Ovary (tissue), 9 donors: ENCODE data around the gene CYP4B1. TPM values are rescaled to one million over a fixed set of nuclear protein-coding genes. Genes with fewer than 3 reads are reported as not detected.

Experiments
- DNase-seq, 5 donors: peaks; one replicate each; pipeline ENCODE4 v3.0.0-alpha.2; 2019 to 2020
- H3K27ac ChIP-seq, 2 donors: fragments of 200-600 bp; one replicate each; pipeline versions ENCODE4 v1.5.1 to v1.8.0; 2019 to 2022
- H3K27me3 ChIP-seq: fragments of 200-600 bp; one replicate; pipeline ENCODE4 v1.8.0; 2022
- H3K36me3 ChIP-seq: fragments of 200-600 bp; sonication (generic); one replicate; pipeline ENCODE4 v1.5.1; 2019
- H3K4me1 ChIP-seq: one replicate; pipeline ENCODE4 v1.8.1; 2013; ENCODE audit warnings: mild to moderate bottlenecking, moderate library complexity; ENCODE audit not compliant: insufficient read depth
- H3K4me3 ChIP-seq: fragments of 200-600 bp; sonication (generic); one replicate; pipeline ENCODE4 v1.5.1; 2017
- H3K9me3 ChIP-seq, 2 donors: fragments of 200-600 bp in 1 of 2; sonication (generic) in 1 of 2; one replicate each; pipeline versions ENCODE4 v1.5.1 to v1.8.1; 2013 to 2019; ENCODE audit warnings: mild to moderate bottlenecking in 1 of 2, moderate library complexity in 1 of 2
- CTCF ChIP-seq, 3 donors: fragments of 450-650 bp in 2 of 3; fragments of 200-600 bp in 1 of 3; IDR thresholded peaks; one replicate each; pipeline versions ENCODE4 v1.5.1 to v1.8.0; 2016 to 2022; ENCODE audit warnings: antibody characterized with exemption in 3 of 3, mild to moderate bottlenecking in 1 of 3
- EP300 ChIP-seq: sonication (generic); formaldehyde crosslinking; IDR thresholded peaks from one replicate; pipeline ENCODE4 v1.6.1; 2017; ENCODE audit warnings: antibody characterized with exemption
- POLR2A ChIP-seq: fragments of 450-650 bp; IDR thresholded peaks from one replicate; pipeline ENCODE4 v1.6.1; 2017; ENCODE audit warnings: antibody characterized with exemption, mild to moderate bottlenecking, moderate library complexity
- WGBS, 3 donors: extraction: QIAGEN DNeasy Blood & Tissue Kit in 1 of 3; methylation state at CpG; one replicate each; pipeline versions ENCODE4 v1.1.5 to v1.1.7; 2013 to 2017; 5-methylcytosine and 5-hydroxymethylcytosine counted together
- intact Hi-C, 4 donors: fragments of 100-400 bp; cut with DNase I; formaldehyde crosslinking; loops; one replicate each; pipeline versions ENCODE4 v1.11.0 to v1.15.1; 2022 to 2023
- polyA plus RNA-seq, 2 donors: library from polyadenylated mRNA; stranded (reverse); fragments of 200-250 nt in 1 of 2; fragments of 350-450 nt in 1 of 2; fragmentation: Illumina TruSeq in 1 of 2; extraction: RNeasy Lipid Tissue Mini Kit (QIAGEN cat#74804) in 1 of 2; gene quantifications; one replicate each; pipeline ENCODE4 v1.2.3, GENCODE V29; 2013 to 2014
- total RNA-seq, 7 donors: library from RNA; depleted of rRNA in 2 of 7; stranded (reverse); fragments of >200 nt in 2 of 7; fragmentation: NEBNext Ultra II Directional in 3 of 7; extraction: Animal tissue kit (Norgen Biotek cat#: 25700) in 3 of 7; gene quantifications; one replicate each; pipeline versions ENCODE4 v1.1.0 to v1.2.4, GENCODE V29; 2016 to 2023
- donor health status: DM: no; HTN: no; CAD: no; lungs with moderate emphysema.
- donor health status: DM: no; HTN: no; CAD: no.
- donor health status: Bipolar disorder and iron deficiency.
- donor health status: DM: yes; HTN: yes; CAD: no.
- donor health status: DM: no; HTN: no; CAD: no.
- donor health status: DM: yes; HTN: yes; CAD: no.

CYP4B1 gene
- total and polyA plus RNA-seq, 9 donors = 0.38 to 51.7 (median 3.3) TPM; not detected in 1

- H3K36me3 ChIP-seq = no peaks in the 10 kb centered on the region
- 92 to 96% (median 92%) methylated on average over 6 of the region's 6 CpGs for WGBS, 3 donors
- no peak for DNase-seq
- no peak overlapping the region for H3K4me3 ChIP-seq
- H3K27ac ChIP-seq = no peak overlapping the region
- intact Hi-C loops = no loop called here
- no peak for TF ChIP-seq POLR2A
- TF ChIP-seq EP300 = no peak
- TF ChIP-seq CTCF (IDR thresholded peaks at IDR 0.05) = no peak
- H3K4me1 ChIP-seq = no peaks in the 10 kb centered on the region
- no peaks in the 10 kb centered on the region for H3K9me3 ChIP-seq
- H3K27me3 ChIP-seq = no peaks in the 10 kb centered on the region
Measured at GRCh38 chr1:46815133-46815532, 16.3 kb downstream of the CYP4B1 start.

- WGBS, 3 donors = 83 to 87% (median 85%) methylated on average over 5 of the region's 5 CpGs
- no peak for DNase-seq
- intact Hi-C loops = no loop called here
- no peaks in the 10 kb centered on the region for H3K27me3 ChIP-seq
- no peak overlapping the region for H3K4me3 ChIP-seq
- no peaks in the 10 kb centered on the region for H3K4me1 ChIP-seq
- TF ChIP-seq POLR2A = no peak
- no peak for TF ChIP-seq CTCF (IDR thresholded peaks at IDR 0.05)
- TF ChIP-seq EP300 = no peak
- H3K27ac ChIP-seq = no peak overlapping the region
- no peaks in the 10 kb centered on the region for H3K9me3 ChIP-seq
- no peaks in the 10 kb centered on the region for H3K36me3 ChIP-seq
Measured at GRCh38 chr1:46816930-46817329, 18.1 kb downstream of the CYP4B1 start.

GRCh38 chr1:46817814-46818213, 19.0 kb downstream of the CYP4B1 start:
- no peaks in the 10 kb centered on the region for H3K9me3 ChIP-seq
- intact Hi-C loops = no loop called here
- H3K4me1 ChIP-seq = no peaks in the 10 kb centered on the region
- WGBS, 3 donors = 69 to 82% (median 77%) methylated on average over 5 to 6 of the region's 6 CpGs
- H3K27ac ChIP-seq = no peak overlapping the region
- no peaks in the 10 kb centered on the region for H3K36me3 ChIP-seq
- H3K27me3 ChIP-seq = no peaks in the 10 kb centered on the region
- TF ChIP-seq EP300 (no peak), POLR2A (no peak), CTCF (IDR thresholded peaks at IDR 0.05) (no peak)
- no peak for DNase-seq
- H3K4me3 ChIP-seq = no peak overlapping the region

GRCh38 chr1:46818591-46818990, 19.7 kb downstream of the CYP4B1 start:
- no peaks in the 10 kb centered on the region for H3K27me3 ChIP-seq
- WGBS, 3 donors = 83 to 90% (median 87%) methylated on average over 5 of the region's 5 CpGs
- no peak for DNase-seq
- intact Hi-C loops = no loop called here
- no peaks in the 10 kb centered on the region for H3K9me3 ChIP-seq
- TF ChIP-seq CTCF (IDR thresholded peaks at IDR 0.05) (no peak), POLR2A (no peak), EP300 (no peak)
- no peaks in the 10 kb centered on the region for H3K36me3 ChIP-seq
- no peak overlapping the region for H3K4me3 ChIP-seq
- no peak overlapping the region for H3K27ac ChIP-seq
- no peaks in the 10 kb centered on the region for H3K4me1 ChIP-seq

- H3K27me3 ChIP-seq = no peaks in the 10 kb centered on the region
- whole genome bisulfite sequencing, 3 donors = 55 to 59% (median 57%) methylated on average over 1 of the region's 1 CpG
- no peak for DNase-seq
- H3K27ac ChIP-seq = no peak overlapping the region
- H3K36me3 ChIP-seq = no peaks in the 10 kb centered on the region
- H3K4me3 ChIP-seq = no peak overlapping the region
- intact Hi-C loops = no loop called here
- H3K4me1 ChIP-seq = no peaks in the 10 kb centered on the region
- no peaks in the 10 kb centered on the region for H3K9me3 ChIP-seq
- no peak for TF ChIP-seq CTCF (IDR thresholded peaks at IDR 0.05)
- no peak for TF ChIP-seq POLR2A
Measured at GRCh38 chr1:46819335-46819734, 20.5 kb downstream of the CYP4B1 start.
